GM21619 (cell line): ENCODE results near the gene CDK6.
A peak's percentile ranks its signal among the peaks of the same experiment; 100 is the strongest.

Experiments
- ATAC-seq: cut with Tn5 transposase; IDR thresholded peaks from one replicate; pipeline ENCODE4 v1.9.1; 2021; ENCODE audit not compliant: unreplicated experiment

CDK6 gene

DNA sequence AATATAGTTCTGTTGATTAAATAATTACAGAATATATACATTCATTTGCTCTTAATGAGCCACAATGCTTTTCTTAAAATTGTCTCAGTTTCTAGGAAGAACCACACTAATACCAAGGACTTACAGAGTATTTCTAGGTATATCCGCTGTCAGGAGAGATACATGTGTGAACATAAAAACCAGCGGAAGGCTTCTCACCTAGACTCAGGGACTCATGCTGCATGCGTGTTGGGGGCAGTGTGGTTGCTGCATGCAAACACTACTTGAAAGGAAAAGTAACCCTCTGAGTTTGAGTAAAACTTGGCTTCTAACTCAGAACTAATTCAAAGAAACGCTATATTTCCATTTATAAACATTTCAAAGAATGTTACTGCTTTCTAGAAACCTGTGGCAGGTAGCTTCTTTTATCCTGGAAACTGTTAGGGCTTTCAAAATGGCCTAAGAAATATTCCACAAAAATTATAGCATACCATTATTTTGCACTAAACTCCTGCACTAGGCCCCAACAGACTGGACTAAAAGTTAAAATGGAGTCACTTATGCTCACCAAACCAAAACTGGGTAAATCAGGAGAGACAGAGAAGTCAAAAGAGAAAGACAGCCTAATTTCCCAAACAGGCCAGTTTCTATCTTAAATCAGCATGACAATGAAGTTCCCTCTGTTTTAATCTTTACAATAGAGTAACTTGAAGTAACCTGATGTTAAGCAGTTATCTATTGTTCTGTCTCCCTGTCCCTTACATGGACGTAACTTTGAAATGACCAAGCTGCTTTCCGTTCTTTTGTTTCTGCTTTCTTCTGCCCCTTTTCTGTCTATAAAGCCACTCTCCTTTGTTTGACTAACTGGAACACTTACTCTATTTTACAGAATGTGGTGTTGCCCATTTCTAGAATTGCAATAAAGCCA lies 151.0 kb downstream of the CDK6 start:
- no peak for ATAC-seq

DNA sequence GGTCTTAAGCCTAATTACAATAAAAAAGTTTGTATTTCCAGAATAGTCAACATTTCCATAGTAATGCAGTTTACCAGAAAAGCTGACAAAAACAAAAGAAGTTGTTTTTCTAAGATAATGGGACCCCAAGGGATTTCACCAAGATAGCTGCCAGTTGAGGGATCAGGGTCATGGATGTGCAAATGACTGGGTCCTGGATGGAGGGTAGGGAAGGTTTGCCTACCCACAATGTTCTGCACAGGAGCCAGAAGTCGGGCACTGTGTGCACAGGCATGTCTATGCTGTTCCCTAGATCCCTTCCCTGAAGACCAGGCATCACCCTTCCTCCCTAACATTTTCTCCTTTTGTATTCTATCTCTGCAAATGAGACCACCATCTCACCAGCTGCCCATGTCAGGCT lies 152.1 kb downstream of the CDK6 start:
- ATAC-seq: no peak

DNA sequence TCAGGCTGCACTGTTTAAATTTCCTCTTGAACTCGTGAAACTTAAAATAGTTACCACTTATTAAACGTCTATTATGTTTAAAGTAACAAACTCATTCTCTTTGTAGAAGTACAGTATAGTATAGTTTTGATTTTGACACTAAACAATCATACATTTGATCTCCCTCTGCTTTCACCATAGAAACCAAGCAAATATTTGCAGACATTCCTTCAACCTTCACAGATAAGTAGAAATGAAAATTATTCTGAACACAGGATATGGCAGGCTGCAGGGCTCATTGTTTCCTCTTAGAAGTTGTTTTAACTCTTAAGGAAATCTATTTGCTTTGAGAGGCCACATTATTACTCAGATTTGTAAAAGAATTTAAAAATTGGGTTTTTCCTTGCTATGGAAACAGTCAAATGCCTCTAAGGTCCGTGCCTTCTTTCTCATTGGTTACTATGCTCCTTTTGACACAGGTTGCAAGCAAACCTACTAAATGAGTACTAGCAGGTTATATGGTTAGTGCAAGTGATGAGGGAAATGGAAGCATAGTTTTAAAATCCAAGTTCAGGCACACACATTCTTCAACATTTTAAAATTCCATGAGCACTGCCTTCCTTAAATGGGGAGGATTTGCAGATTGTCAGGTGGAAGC lies 153.4 kb downstream of the CDK6 start:
- ATAC-seq: no peak

DNA sequence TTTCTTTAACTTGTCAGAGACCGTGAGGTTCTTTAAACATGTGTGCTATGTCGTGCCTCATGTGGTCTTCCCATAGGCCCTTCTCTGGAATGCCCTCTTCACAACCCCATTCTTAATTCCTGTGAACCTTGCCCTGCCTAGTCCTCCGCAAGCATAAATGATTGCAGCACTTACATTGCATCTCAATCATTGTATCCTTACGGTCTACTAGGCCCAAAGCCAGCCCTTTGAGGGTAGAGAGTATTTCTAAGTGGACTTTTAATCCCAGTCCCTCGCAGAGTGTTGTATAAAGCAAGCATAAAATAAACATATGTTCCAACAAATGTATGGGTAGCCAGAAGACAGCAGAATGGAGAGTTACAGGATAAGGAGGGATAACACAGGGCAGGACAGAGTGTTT lies 154.0 kb downstream of the CDK6 start:
- no peak for ATAC-seq

DNA sequence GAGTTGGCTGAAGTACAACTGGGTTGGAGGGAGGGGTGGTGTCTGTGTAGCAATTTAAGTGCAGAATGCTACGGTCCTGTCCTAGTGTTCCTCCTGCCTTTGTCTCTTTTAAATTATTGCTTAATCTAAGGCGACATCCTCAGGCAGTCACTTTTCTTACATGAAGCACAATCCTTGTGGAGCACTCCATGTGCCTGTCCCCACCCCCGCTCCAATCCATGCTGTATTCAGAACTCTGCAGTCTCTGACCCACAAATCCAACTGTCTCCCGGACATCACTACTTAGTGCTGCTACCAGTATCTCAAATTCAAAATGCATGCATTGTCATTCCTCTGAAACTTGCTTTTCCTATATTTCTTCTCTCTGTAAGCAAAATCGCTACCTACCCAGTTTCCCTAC lies 154.7 kb downstream of the CDK6 start:
- ATAC-seq: no peak

DNA sequence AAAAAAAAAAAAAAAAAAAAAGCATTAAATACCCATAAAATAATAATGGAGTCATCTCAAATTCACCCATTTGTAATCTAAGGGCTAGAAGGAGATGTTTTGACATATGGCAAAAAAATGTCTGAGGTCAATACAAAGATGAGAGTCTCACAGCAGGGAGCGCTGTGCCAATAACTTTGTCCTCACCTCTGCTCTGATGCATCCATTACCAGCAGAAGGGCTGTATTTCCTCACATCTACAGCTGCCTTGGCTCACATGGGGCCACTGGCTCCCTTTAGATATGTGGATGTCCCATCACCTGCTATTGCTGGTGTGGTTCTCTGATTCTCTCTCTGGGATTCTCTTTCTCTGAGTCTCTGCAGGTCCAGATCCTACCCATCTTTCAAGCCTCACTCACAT lies 155.9 kb downstream of the CDK6 start:
- ATAC-seq: no peak

DNA sequence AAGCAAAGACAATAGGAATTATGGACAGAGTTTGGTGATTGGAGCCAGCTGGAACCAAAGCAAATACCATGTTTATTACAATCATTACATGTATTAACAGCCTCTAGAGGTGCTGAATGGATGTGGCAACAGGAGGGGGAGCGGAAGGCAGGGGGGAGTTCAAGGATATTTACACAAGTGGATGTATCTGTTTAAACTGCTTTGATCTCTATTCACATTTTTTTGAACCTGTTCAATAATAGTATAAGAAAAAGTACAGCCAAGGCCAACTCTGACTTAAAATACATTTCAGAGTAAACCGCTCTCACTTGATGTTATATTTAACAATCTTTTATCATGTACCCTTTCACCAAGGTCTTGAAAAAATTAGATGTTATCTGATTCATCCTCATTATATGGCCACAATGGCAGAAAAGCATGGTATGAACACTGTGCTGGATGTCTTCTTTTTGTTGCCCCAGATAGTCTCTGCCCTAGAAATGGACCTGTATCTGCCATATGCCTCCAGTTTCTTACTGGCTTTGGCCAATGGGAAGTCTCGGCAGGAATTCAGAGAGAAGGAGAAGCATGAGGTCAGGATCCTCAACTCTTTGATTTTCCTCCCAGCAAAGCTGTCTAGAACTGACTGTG lies 158.0 kb downstream of the CDK6 start:
- ATAC-seq: no peak

DNA sequence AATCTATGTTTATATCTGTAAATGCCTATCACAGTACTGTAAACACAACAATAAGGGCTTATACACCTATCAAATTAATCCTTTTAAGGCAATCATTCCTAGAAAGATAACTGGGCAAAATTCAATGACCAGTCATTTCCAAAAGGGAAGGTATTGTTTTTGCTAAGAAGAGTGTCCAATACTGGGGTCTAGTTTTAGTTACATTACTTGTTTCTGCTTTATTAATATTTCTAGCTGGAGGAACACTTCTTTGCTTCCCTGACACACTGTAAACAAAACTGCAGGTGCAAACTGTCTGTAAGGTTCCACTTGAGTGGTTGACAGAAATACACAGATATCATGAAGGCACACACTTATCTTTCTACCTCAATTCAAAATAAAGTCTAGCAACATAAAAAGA lies 162.0 kb downstream of the CDK6 start:
- ATAC-seq: peak; percentile 47

DNA sequence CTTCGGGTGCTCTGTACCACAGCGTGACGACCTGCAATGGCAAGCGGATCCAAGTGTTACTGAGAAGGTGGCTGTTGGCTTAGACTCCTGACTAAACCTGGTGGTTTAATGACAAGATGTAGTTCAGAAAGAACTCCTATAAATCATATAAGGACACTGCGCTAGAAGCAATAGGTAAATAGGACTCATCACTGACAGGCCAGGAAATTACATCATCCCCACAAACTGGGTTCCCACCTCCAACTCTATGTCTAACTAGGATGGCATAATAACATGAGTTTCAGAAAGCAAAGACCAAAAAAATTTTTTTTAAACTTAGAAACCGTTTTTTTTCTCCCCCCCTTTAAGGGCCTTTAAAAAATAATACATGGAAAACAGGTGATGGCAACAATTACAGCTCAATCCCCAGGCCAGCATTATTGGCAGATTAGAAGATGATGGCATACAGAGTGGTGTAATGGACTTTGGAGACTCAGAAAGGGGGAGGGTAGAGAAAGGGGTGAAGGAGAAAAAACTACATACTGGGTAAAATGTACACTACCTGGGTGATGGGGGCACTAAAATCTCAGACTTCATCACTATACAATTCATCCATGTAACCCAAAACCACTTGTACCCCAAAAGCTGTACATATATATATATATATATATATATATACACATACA lies 164.7 kb downstream of the CDK6 start:
- ATAC-seq: no peak

DNA sequence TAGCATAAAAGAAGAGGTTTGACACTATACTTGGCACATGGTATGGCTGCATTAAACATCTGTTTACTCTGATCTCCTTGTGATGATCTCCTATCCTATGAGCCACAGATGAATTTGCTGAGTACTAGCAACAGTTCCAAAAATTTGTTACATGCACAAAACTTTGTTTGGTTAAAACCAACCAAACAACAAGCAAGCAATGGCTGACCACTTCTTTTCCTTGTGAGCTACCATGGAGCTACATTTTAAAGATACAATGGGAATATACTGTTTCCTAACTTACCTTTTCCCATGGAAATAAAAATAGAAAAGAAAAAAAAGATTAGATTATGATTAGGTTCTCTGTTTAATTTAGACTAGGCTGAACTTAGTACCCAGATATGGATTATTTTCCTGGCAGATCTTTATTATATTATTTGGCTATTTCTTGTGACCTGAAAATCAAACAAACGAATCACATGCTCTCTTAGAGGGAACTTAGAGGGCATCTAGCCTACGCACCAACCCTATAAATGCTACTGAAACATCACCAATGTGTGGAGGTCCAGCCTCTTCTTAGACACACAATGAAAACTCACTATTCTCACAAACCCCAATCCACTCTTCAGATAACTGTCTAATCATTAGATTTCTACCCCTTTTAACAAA lies 166.0 kb downstream of the CDK6 start:
- no peak for ATAC-seq

DNA sequence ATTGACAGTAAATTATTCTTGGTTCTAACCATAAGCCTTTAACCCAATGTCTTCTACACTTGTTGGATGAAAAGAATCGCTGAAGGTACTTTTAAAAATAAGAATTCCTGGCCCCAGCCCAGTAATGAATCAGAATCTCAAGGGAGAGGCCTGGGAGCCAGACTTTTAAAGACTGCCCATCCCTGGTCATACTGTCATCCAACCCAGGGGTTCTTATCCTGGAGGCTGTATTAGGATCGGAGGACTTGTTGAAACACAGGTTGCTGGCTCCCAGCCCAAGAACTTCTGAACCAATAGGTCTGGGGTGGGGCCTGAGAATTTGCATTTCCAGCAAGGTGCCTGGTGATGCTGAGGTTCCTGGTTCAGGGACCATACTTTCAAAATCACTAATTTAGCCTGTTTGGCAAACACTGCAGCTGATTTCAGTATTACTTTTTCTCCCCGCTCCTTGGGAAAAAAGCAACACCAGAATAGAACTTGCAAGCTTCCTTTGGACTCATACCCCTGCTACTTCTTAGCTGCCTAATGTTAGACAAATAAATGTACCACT lies 166.7 kb downstream of the CDK6 start:
- no peak for ATAC-seq

DNA sequence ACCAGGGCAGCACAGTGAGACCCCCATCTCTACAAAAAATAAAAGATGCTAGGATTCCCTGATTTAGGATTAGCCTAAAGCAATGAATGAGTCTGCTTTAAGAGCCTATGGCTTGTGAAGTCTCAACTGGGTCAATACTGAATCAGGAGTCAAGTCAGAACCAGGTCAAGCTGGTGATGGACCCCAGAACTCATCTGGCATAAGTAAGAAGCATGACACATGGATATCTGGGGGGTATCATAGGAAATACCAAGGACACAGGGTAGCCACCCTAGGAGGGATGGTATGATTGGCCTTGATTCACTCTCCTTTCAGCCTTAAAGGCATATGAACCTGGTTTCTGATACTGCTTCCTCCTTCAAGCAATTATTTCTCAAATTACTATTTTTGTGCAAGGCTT lies 167.8 kb downstream of the CDK6 start:
- no peak for ATAC-seq

DNA sequence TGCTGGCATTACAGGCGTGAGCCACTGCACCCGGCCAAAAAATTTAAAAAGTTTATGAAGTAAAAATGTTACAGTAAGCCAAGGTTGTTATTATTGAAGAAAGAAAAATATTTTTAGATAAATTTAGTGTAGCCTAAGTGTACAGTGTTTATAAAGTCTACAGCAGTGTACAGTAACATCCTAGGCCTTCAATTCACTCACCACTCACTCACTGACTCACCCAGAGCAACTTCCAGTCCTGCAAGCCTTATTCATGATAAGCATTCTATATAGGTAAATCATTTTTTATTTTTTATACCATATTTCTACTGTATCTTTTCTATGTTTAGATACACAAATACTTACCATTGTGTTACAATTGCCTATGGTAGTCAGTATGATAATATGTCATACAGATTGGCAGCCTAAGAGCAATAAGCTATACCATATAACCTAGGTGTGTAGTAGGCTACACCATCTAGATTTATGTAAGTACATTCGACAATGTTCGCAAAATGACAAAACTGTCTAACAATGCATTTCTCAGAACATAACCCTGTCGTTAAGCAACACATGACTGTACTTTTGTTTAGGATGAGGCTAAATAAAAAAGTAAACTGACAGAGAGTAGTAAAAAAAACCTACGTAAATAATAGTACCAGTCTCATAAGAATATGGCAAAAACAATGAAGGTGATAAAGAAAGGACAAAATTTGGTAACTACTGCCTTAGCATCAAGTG lies 168.4 kb downstream of the CDK6 start:
- ATAC-seq: no peak

DNA sequence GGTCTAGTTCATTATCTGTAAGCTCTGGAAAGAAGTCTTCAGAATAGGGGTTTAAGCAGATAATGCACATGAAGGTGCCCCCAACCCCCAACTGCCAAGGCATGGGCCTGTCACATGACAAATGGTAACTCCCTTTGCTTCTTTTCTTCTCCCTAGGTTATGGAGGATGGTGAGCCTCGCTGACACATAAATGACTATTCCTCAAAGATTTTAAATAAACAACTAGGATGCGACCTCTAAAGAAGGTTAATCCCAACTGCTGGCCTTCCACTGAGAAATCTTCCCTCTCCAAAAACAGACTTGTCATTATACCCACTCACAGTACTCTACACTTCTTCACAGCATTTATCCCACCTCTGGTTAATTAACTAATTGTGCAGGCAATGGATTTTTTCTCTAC lies 170.4 kb downstream of the CDK6 start:
- no peak for ATAC-seq

DNA sequence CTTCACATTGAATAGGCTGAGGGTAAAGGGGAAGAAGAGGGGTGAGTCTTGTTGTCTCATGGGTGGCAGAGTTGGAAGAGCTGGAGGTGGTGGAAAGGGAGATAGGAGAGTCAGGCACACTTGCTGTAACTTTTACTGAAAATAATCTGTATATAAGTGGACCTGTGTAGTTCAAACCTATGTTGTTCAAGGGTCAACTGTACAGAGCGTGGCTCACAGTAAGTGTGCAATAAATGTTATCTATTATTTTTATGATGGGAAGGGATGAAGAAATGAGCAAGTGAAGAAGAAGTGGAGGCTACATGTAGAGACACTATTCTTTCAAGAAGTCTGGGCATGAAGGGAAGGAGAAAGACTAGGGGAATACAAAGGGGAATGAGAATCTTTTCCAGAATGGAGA lies 174.7 kb downstream of the CDK6 start:
- ATAC-seq: no peak

DNA sequence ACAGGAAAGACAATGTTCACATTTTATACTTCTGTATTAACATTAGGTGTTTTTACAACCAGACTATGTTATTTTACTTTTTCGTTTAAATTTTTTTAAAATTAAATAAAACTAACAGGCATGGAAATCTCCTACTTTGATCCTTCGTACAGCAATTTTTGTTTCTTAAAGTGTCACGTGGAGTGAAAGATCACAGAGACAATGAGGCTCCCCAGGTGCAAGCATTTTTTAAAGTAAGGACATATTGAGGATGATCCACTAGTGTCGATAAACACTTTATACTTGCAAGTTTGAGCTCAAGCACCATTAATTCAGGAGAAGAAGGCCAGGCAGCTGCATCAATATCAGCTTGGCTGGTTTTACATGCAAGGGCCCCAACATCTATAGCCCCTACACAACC lies 177.7 kb downstream of the CDK6 start:
- no peak for ATAC-seq

DNA sequence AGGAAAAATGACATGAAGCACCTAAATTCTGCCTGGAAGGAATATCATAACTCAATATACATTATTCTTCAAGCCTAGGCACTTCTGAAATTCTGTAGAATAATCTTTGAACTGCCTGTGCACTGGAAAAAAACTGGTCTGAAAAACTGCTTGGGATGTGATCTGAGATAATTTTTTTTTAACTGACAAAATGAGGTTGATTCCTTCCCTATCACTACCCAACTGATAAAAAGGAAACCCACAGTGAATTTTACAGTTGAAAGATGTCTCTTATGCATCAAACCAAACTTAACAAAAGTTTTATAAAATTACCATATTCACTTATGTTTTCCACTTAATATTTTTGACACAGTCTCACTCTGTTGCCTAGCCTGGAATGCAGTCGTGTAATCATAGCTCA lies 179.0 kb downstream of the CDK6 start:
- ATAC-seq: no peak

DNA sequence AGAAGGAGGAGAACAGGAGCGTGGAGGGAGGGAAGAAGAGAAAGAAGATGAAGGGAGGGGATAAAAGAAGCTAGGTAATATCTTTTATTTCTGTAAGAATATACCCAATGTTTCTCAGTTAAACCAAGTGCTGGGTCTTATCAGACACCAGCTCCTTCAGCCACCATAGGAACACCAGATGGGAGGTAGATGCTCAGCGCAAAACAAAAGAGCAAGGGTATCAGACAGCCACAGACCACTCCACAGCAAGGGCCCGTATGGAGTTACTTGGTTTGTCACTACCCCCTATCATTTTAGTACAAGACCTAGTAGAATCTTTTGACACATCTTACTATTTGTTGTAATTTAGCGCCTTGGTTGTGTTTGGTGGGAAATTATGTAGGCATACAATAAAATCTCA lies 180.3 kb downstream of the CDK6 start:
- no peak for ATAC-seq

DNA sequence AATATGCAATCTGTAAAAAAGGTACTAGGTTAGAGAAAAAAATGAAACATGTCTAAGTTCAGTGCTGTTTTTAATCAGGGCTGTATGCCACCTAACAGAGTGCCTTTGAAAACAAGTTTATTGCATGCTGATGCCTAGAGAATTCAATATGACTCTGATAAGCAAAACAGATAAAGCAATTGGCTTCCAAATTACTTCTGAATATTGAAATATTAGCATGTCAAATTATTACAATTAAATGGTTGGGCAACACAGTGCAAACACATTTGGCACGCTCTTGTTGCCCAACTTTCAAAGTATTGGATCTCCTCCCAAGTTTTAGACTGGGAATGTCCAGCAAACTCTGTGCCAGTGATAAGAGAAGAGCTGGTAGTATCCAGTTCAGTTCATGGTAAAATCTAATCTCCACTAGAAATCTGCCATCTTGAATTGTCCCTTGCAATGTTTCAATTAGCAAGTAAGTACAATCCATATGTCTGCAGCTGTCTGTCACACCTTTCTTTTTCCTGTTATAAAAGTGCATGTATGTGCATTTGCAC lies 181.0 kb downstream of the CDK6 start:
- no peak for ATAC-seq

DNA sequence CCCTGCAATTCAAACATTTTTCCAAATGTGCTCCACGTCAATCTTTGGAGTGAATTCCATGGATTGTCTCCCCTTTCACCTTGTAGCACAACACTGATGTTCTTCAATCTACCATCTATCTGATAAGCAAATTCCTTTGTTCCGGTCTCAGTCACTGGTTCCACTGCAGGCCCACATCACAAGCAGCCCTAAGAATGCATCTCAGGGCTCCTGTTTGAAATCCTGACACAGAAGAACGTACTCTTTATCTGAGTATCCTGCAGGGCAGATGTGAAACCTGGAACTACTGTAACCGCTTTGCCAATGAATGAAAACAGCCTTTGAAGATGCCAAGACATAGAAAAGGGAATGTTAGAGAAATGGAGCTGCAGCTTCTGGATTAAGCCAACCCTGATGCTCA lies 183.2 kb downstream of the CDK6 start:
- no peak for ATAC-seq
